GM23248 (cell line): ENCODE data around the gene NVL.

Source experiments
- EZH2 ChIP-seq: fragments of 200-600 bp; sonication (generic); IDR thresholded peaks from 2 replicates; pipeline ENCODE4 v1.6.1; 2018; ENCODE audit warnings: antibody characterized with exemption, mild to moderate bottlenecking; ENCODE audit not compliant: insufficient read depth, poor library complexity, severe bottlenecking
- EZH2phosphoT487 ChIP-seq: fragments of 200-600 bp; sonication (generic); IDR thresholded peaks from 2 replicates; pipeline ENCODE4 v1.6.1; 2018; ENCODE audit warnings: antibody characterized with exemption, moderate library complexity, mild to moderate bottlenecking, low read depth; ENCODE audit not compliant: insufficient read depth

- no peak for TF ChIP-seq EZH2
- TF ChIP-seq EZH2phosphoT487, result no peak
These were observed 58.9 kb downstream of the NVL start for GRCh38 chr1:224271106-224271505.
